GM18907 (cell line): ENCODE data around the gene RWDD1.

Experiments used
- ATAC-seq: cut with Tn5 transposase; IDR thresholded peaks from one replicate; pipeline ENCODE4 v1.9.1; 2021; ENCODE audit warnings: mild to moderate bottlenecking, moderate library complexity; ENCODE audit not compliant: unreplicated experiment

Gene RWDD1, protein sequence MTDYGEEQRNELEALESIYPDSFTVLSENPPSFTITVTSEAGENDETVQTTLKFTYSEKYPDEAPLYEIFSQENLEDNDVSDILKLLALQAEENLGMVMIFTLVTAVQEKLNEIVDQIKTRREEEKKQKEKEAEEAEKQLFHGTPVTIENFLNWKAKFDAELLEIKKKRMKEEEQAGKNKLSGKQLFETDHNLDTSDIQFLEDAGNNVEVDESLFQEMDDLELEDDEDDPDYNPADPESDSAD

GRCh38 chr6:116570856-116571682 is at the start of gene RWDD1:
RWDD1 (plus strand) TSS chr6:116571504; CDS start chr6:116571583, 79 bp downstream.
- peak; percentile 97 for ATAC-seq

- ATAC-seq, result no peak
Observed at GRCh38 chr6:116522896-116523295, 48.4 kb upstream of the RWDD1 start.

GRCh38 chr6:116524236-116524635 is 47.1 kb upstream of the RWDD1 start:
- no peak for ATAC-seq

DNA sequence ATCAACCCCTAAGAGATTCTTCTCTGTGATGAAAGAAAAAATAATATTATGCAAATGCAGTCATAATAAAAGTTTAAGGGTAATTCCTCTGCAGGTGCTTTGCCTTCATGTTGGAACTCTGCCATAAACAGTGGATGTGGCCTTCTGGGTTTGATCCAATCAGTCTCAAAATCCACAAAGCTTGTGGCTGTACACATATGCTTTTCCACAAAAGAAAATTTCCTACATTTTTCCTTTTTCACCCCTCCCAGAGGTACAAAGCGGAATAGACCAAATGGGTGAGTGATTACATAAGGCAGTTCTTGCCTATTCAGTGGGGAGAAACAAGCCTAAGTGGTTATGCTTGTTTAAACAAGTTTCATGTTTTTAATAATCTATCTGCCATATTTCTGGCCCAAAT is 43.2 kb upstream of the RWDD1 start:
- no peak for ATAC-seq

DNA sequence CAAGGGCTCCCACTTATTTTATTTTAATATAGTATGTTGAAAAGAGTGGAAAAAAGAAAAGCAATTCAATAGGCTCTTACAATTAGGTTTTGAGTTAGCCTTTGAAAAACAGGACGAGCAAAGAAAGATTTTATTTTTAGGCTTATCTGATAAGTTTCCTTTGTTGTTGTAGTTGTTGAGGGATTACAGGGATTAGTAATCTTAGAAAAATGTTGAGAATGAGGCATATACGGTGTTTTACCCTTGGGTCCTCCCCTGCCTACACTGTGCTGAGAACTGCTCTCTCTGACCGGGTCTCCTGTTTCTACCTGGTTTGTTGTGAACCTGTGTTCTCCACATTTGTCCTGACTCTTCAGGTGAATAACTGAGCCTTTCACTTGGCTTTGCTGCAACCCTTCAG is 42.5 kb upstream of the RWDD1 start:
- ATAC-seq, result no peak

GRCh38 chr6:116529466-116530290 is 41.6 kb upstream of the RWDD1 start:
- ATAC-seq, result no peak

GRCh38 chr6:116530436-116530835 is 40.9 kb upstream of the RWDD1 start:
- no peak for ATAC-seq

DNA sequence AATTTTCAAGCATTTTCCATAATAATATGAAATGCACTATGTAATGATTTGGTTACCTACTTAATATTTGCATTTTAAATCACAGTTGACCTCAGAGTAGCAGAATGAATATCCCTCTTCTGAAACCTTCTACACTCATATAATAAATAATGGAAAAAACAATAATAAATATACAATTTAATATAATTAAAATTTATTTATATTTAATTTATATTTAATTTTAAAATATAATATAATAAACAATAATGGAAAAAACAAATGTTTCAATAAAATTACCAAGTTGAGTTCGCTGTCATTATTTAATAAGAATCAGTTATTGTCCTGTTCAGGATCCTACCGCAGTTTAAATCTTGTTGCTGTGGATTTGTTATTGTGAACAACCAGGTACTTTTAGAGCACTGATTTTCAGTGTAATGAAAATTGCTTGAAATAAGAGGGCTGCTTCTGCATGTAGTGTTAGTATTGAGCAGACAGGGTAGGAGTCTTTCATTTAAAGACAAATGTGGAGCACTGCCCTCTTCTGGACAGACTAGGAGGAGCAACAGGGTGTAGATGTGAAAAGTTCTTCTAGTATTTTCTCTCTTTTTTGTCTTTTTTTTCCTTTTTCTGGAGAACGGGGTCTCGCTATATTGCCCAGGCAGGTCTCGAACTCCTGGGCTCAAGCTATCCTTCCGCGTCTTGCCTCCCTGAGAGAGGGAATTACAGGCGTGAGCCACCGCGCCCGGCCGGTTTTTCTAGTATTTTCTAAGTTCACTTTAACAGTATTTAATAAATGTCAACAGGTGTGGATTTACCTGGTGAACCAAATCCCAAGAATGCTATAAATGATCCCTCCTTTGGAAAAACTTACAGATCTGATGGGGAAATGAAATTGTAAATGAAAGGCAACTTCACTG is 39.4 kb upstream of the RWDD1 start:
- ATAC-seq, result peak; percentile 67

GRCh38 chr6:116533233-116533957 is 37.9 kb upstream of the RWDD1 start:
- ATAC-seq, result no peak

- no peak for ATAC-seq
Observed at GRCh38 chr6:116535109-116535508, 36.2 kb upstream of the RWDD1 start.

- ATAC-seq, result peak; percentile 60
Observed at GRCh38 chr6:116536216-116536621, 35.1 kb upstream of the RWDD1 start.

GRCh38 chr6:116542426-116542825 is 28.9 kb upstream of the RWDD1 start:
- no peak for ATAC-seq

DNA sequence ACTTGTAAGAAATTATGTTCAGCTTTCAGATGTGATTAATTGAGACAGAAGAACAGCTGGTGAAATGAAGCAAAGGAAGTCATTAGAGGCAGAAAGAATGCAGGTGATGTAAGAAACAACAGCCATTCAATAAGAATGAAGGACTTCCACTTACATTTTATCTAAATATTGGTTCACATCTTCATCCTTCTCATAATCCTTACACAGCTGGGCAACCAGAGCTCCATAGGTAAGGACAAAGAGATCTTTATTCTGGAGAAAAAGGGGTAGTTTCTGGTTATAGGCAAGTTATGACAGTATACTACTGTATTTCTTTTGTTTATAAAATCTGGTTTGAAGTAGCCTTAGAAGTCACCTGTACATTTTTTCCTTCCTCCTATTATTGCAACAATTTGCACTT is 28.2 kb upstream of the RWDD1 start:
- ATAC-seq, result no peak

DNA sequence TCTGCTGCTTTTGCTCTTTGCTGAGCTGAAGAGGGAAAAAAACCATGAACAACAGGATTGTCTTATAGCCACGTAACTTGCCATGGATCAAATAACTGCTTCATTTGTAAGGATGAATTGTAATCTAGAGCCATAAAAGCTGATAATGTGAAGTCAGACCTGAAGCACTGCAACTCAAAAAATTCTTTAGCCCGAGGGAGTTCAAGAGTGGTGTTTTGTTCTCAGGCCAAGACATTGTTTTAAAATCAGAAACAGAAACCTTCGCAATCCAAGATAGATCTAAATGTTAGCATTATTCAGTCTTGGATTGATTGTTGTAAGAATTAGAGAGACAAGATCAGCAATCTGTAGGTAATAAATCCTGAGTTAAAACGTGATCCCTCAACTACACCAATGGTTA is 25.7 kb upstream of the RWDD1 start, which contains the start of gene TRAPPC3L:
TSS of gene TRAPPC3L (minus strand) at position 34 of the 400 bp plus-strand sequence. CDS start 170 bp downstream, outside the sequence.
- ATAC-seq, result no peak

- ATAC-seq, result no peak
Observed at GRCh38 chr6:116547358-116547757, 23.9 kb upstream of the RWDD1 start.

DNA sequence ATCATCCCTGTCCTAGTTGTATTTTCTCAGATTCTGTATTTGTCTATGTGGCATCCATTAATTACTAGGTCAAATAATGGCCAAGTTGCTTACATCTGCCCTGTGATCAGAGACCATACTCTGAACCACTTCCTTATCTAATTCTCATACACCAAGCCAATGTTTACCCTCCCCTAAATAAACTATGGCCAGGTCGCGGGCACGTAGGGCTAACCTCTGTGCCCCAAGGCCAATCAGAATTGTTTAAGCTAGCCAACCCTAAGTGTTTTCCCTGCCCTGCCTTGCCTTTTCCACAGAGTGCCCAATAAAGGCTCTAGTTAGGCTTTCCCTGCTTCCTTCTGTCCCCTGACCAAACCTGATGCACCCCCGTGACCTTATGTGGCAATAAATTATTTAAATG is 20.5 kb upstream of the RWDD1 start:
- ATAC-seq, result no peak

GRCh38 chr6:116553451-116553850 is 17.9 kb upstream of the RWDD1 start, which contains the start of gene CALHM4:
CALHM4 (plus strand) TSS chr6:116553751; CDS start chr6:116553794, 43 bp downstream.
- ATAC-seq, result no peak

DNA sequence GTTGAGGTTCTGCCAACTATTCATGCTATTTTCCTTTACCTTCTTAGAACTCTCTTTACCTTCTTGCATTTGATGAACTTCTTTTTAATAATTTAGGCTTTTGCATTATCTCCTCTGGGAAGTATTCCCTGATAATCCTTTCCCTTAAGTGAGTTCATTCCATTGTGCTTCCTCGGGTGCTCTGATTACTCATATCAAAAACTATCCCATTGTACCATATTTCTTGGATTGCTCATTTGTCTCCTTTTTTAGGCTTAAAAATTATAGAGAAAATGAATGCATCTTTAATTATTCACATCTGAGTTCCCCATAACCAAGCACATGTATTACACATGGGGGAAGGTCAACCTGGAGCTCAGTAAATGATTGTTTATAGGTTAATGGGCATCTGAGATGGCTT is 15.2 kb upstream of the RWDD1 start:
- no peak for ATAC-seq

DNA sequence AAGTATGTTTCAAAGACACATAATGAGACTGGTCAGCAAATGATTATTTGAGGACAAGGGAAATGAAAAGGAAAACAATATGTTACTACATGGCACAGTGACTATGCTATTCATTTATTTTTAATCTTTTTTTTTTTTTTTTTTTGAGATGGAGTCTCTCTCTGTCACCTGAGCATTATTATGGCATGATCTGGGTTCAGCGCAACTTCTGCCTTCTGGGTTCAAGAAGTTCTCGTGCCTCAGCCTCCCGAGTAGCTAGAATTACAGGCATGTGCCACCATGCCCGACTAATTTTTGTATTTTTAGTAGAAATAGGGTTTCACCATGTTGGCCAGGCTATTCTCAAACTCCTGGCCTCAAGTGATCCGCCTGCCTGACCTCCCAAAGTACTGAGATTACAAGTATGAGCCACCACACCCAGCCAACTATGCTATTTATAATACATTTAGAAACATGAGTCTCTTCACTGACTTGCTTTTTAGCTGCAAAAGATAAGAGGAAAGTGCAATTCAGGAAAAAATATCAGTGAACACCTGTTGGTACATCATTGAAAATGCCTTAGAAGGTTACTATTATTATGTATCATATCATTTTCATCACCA is 14.4 kb upstream of the RWDD1 start:
- ATAC-seq, result no peak
